Neural cell (in vitro differentiated cells): ENCODE data around the gene BIK. TPM values are rescaled to one million over a fixed set of nuclear protein-coding genes. Genes with fewer than 3 reads are reported as not detected.

ENCODE experiments used
- H2AFZ ChIP-seq: fragments of 200-600, 300-800 bp; sonication (generic), shearing (Covaris generic); 2 replicates; pipeline ENCODE4 v1.6.0; 2014; ENCODE audit warnings: low read depth, mild to moderate bottlenecking, antibody characterized with exemption, low read length, moderate library complexity
- H3F3A ChIP-seq: fragments of 200-600 bp; shearing (Covaris generic); 2 replicates; pipeline ENCODE4 v1.6.1; 2016; ENCODE audit warnings: mild to moderate bottlenecking, moderate library complexity, mixed read lengths, antibody characterized with exemption, low read length; ENCODE audit not compliant: insufficient read depth, poor library complexity, severe bottlenecking
- H3K27ac ChIP-seq: fragments of 200-600, 300-800 bp; sonication (generic), shearing (Covaris generic); 2 replicates; pipeline ENCODE4 v1.5.1; 2014; ENCODE audit warnings: mild to moderate bottlenecking, low read length, moderate library complexity
- H3K27me3 ChIP-seq: fragments of 300-800, 200-600 bp; sonication (generic), shearing (Covaris generic); 2 replicates; pipeline ENCODE4 v1.6.0; 2014; ENCODE audit warnings: mild to moderate bottlenecking, low read depth, low read length, moderate library complexity; ENCODE audit not compliant: insufficient read depth
- H3K36me3 ChIP-seq: fragments of 300-800, 200-600 bp; sonication (generic), shearing (Covaris generic); 2 replicates; pipeline ENCODE4 v1.5.1; 2014; ENCODE audit warnings: mild to moderate bottlenecking, antibody characterized with exemption, low read length, moderate library complexity; ENCODE audit not compliant: insufficient read depth
- H3K4me2 ChIP-seq: fragments of 300-800, 200-600 bp; sonication (generic), shearing (Covaris generic); 2 replicates; pipeline ENCODE4 v1.6.0; 2014; ENCODE audit warnings: mild to moderate bottlenecking, low read length
- H3K4me3 ChIP-seq: fragments of 300-800, 200-600 bp; sonication (generic), shearing (Covaris generic); 2 replicates; pipeline ENCODE4 v1.5.1; 2014; ENCODE audit warnings: mild to moderate bottlenecking, low read length, moderate library complexity
- H3K79me2 ChIP-seq: fragments of 200-600 bp; shearing (Covaris generic); replicated peaks from 2 replicates; pipeline ENCODE4 v1.6.0; 2014; ENCODE audit warnings: mild to moderate bottlenecking, low read length, moderate library complexity; ENCODE audit not compliant: insufficient read depth
- H3K9ac ChIP-seq: fragments of 300-800, 200-600 bp; sonication (generic), shearing (Covaris generic); 2 replicates; pipeline ENCODE4 v1.6.1; 2016; ENCODE audit warnings: mild to moderate bottlenecking, low read length, mixed read lengths
- H3K9me2 ChIP-seq: fragments of 200-600 bp; shearing (Covaris generic); 2 replicates; pipeline ENCODE4 v1.6.1; 2016; ENCODE audit warnings: mild to moderate bottlenecking, low read length, mixed read lengths; ENCODE audit not compliant: insufficient read depth
- H3K9me3 ChIP-seq: fragments of 200-600, 300-800 bp; sonication (generic), shearing (Covaris generic); 2 replicates; pipeline ENCODE4 v1.6.1; 2016; ENCODE audit warnings: mild to moderate bottlenecking, mixed run types, low read length, moderate library complexity, mixed read lengths
- H4K20me1 ChIP-seq: fragments of 200-600 bp; shearing (Covaris generic); 2 replicates; pipeline ENCODE4 v1.6.1; 2016; ENCODE audit warnings: mild to moderate bottlenecking, mixed run types; ENCODE audit not compliant: insufficient read depth
- EP300 ChIP-seq: fragments of 450-650 bp; conservative IDR thresholded peaks from 2 replicates; pipeline ENCODE4 v1.6.1; 2014; ENCODE audit warnings: antibody characterized with exemption, mild to moderate bottlenecking, moderate library complexity; ENCODE audit not compliant: poor library complexity, severe bottlenecking
- EZH2 ChIP-seq: fragments of 200-600, 300-800 bp; shearing (Covaris generic), sonication (generic); IDR thresholded peaks from 2 replicates; pipeline ENCODE4 v1.6.1; 2014; ENCODE audit warnings: antibody characterized with exemption, low read length, borderline replicate concordance, mild to moderate bottlenecking; ENCODE audit not compliant: insufficient read depth, poor library complexity, severe bottlenecking
- MXI1 ChIP-seq: fragments of 450-650 bp; conservative IDR thresholded peaks from 2 replicates; pipeline ENCODE4 v1.6.1; 2014; ENCODE audit warnings: antibody characterized with exemption, mild to moderate bottlenecking; ENCODE audit not compliant: poor library complexity, severe bottlenecking
- POLR2AphosphoS5 ChIP-seq: IDR thresholded peaks from 2 replicates; pipeline ENCODE4 v1.6.1; 2012
- RAD21 ChIP-seq: fragments of 450-650 bp; conservative IDR thresholded peaks from 2 replicates; pipeline ENCODE4 v1.6.1; 2014; ENCODE audit warnings: antibody characterized with exemption, mild to moderate bottlenecking, moderate library complexity
- SMC3 ChIP-seq: fragments of 450-650 bp; conservative IDR thresholded peaks from 2 replicates; pipeline ENCODE4 v1.6.1; 2014; ENCODE audit warnings: antibody characterized with exemption, mild to moderate bottlenecking, moderate library complexity; ENCODE audit not compliant: poor library complexity
- TAF1 ChIP-seq: IDR thresholded peaks from 2 replicates; pipeline ENCODE4 v1.6.1; 2012; ENCODE audit warnings: low read depth
- polyA plus RNA-seq: library from polyadenylated mRNA; depleted of rRNA; stranded (reverse); fragments of >200 nt; gene quantifications from 2 replicates; pipeline ENCODE4 v1.2.3, GENCODE V29; 2014
- TF ChIP-seq, protein P1 (sequence below): IDR thresholded peaks from 2 replicates; pipeline ENCODE4 v1.6.1; 2012; ENCODE audit warnings: borderline replicate concordance
- TF ChIP-seq, protein P2 (sequence below): fragments of 450-650 bp; IDR thresholded peaks from 2 replicates; pipeline ENCODE4 v1.5.1; 2014; ENCODE audit warnings: antibody characterized with exemption, mild to moderate bottlenecking, moderate library complexity; ENCODE audit not compliant: poor library complexity, severe bottlenecking

Gene BIK
- polyA plus RNA-seq, 1 donor from 2014 or later = 3.1 TPM

DNA sequence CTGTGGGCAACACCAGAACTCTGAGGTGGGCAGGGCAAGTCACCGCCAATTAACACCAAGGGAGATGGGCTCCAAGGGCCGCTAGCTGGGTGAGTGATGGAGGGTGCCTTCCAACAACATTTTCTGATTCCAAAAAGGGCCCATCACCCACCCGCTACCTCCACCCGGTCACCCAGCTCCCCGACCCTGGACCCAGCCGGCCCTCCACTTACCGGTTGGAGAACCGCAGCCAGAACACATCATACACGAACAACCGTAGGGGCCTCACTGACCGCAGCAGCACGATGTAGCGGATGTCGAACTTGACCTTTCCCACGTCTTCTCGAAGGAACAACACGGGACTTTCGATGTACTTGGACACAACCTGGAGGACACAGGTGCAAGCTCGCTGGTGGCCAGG lies 61.6 kb downstream of the BIK start:
- no peak for TF ChIP-seq POLR2AphosphoS5
- TF ChIP-seq EP300 = no peak
- TF ChIP-seq, protein P1, sequence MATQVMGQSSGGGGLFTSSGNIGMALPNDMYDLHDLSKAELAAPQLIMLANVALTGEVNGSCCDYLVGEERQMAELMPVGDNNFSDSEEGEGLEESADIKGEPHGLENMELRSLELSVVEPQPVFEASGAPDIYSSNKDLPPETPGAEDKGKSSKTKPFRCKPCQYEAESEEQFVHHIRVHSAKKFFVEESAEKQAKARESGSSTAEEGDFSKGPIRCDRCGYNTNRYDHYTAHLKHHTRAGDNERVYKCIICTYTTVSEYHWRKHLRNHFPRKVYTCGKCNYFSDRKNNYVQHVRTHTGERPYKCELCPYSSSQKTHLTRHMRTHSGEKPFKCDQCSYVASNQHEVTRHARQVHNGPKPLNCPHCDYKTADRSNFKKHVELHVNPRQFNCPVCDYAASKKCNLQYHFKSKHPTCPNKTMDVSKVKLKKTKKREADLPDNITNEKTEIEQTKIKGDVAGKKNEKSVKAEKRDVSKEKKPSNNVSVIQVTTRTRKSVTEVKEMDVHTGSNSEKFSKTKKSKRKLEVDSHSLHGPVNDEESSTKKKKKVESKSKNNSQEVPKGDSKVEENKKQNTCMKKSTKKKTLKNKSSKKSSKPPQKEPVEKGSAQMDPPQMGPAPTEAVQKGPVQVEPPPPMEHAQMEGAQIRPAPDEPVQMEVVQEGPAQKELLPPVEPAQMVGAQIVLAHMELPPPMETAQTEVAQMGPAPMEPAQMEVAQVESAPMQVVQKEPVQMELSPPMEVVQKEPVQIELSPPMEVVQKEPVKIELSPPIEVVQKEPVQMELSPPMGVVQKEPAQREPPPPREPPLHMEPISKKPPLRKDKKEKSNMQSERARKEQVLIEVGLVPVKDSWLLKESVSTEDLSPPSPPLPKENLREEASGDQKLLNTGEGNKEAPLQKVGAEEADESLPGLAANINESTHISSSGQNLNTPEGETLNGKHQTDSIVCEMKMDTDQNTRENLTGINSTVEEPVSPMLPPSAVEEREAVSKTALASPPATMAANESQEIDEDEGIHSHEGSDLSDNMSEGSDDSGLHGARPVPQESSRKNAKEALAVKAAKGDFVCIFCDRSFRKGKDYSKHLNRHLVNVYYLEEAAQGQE = no peak
- TF ChIP-seq, protein P2, sequence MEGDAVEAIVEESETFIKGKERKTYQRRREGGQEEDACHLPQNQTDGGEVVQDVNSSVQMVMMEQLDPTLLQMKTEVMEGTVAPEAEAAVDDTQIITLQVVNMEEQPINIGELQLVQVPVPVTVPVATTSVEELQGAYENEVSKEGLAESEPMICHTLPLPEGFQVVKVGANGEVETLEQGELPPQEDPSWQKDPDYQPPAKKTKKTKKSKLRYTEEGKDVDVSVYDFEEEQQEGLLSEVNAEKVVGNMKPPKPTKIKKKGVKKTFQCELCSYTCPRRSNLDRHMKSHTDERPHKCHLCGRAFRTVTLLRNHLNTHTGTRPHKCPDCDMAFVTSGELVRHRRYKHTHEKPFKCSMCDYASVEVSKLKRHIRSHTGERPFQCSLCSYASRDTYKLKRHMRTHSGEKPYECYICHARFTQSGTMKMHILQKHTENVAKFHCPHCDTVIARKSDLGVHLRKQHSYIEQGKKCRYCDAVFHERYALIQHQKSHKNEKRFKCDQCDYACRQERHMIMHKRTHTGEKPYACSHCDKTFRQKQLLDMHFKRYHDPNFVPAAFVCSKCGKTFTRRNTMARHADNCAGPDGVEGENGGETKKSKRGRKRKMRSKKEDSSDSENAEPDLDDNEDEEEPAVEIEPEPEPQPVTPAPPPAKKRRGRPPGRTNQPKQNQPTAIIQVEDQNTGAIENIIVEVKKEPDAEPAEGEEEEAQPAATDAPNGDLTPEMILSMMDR = no peak
- no peak for TF ChIP-seq TAF1
- TF ChIP-seq SMC3 = no peak
- TF ChIP-seq EZH2 = no peak
- TF ChIP-seq MXI1 = no peak
- TF ChIP-seq RAD21 = no peak
- Histone ChIP-seq H3K36me3 (no peaks in the 10 kb centered on the region), H3K27me3 (no peaks in the 10 kb centered on the region)

DNA sequence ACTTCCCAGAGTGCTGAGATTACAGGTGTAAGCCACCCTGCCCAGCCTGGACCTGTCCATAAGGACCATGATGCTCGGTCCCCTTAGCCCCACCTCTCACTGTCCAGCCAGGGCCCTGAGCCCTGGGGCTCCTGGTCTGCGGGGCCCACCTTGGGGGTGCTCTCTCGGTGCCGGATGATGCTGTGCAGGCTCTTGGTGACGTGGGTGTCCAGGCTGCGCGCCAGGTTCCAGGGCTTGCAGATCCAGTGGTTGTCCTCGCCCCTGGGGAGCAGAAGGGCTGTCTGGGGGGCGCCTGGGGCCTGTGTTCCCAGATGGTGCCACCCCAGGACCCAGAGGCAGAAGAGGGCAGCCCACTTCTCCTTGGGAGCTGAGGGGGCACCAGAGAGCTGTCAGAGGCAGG lies 63.0 kb downstream of the BIK start:
- H3K27me3 ChIP-seq = no peaks in the 10 kb centered on the region
- no peaks in the 10 kb centered on the region for H3K79me2 ChIP-seq
- no peak overlapping the region for H3K4me3 ChIP-seq
- H2AFZ ChIP-seq = no peak overlapping the region
- H3K27ac ChIP-seq = no peak overlapping the region
- no peaks in the 10 kb centered on the region for H3K36me3 ChIP-seq
- no peak overlapping the region for H3K9ac ChIP-seq
- H3F3A ChIP-seq = no peaks in the 10 kb centered on the region
- no peak overlapping the region for H3K4me2 ChIP-seq
- H4K20me1 ChIP-seq = no peaks in the 10 kb centered on the region
- no peaks in the 10 kb centered on the region for H3K9me3 ChIP-seq
- no peaks in the 10 kb centered on the region for H3K9me2 ChIP-seq
- TF ChIP-seq MXI1 (no peak), EZH2 (no peak), POLR2AphosphoS5 (no peak), SMC3 (no peak), RAD21 (no peak)

More for the DNA sequence above, 61.6 kb downstream of the BIK start:
- Histone ChIP-seq H3K9me2 (no peaks in the 10 kb centered on the region), H3K79me2 (no peaks in the 10 kb centered on the region), H3K9ac (no peak overlapping the region), H3K27ac (no peak overlapping the region), H2AFZ (no peak overlapping the region), H3K4me3 (no peak overlapping the region), H4K20me1 (no peaks in the 10 kb centered on the region), H3K4me2 (no peak overlapping the region), H3K9me3 (no peaks in the 10 kb centered on the region), H3F3A (no peaks in the 10 kb centered on the region)
